HG02970 (cell line): ENCODE data around the gene SEC11A.
"Not testable (repeated sequence)": the region's sequence is repeated elsewhere in the genome, so short reads cannot be mapped to it uniquely, and the experiment has no call there.

Experiments used
- ATAC-seq: cut with Tn5 transposase; IDR thresholded peaks from one replicate; pipeline ENCODE4 v1.9.1; 2021; ENCODE audit warnings: mild to moderate bottlenecking, moderate library complexity, moderate number of reproducible peaks; ENCODE audit not compliant: unreplicated experiment, low FRiP score

SEC11A gene

GRCh38 chr15:84647726-84648125 lies 68.2 kb downstream of the SEC11A start:
- ATAC-seq: no peak

GRCh38 chr15:84645997-84646396 lies 69.9 kb downstream of the SEC11A start:
- no peak for ATAC-seq

- ATAC-seq: no peak
These were observed 70.4 kb downstream of the SEC11A start for GRCh38 chr15:84645496-84645895.

GRCh38 chr15:84643838-84644237 lies 72.1 kb downstream of the SEC11A start:
- no peak for ATAC-seq

GRCh38 chr15:84642640-84643039 lies 73.3 kb downstream of the SEC11A start:
- ATAC-seq: not testable (repeated sequence)

- not testable (repeated sequence) for ATAC-seq
These were observed 74.1 kb downstream of the SEC11A start for GRCh38 chr15:84641871-84642270.

GRCh38 chr15:84638103-84638502 lies 77.8 kb downstream of the SEC11A start:
- ATAC-seq: no peak

- ATAC-seq: no peak
These were observed 81.6 kb downstream of the SEC11A start for GRCh38 chr15:84634228-84634837.

GRCh38 chr15:84633311-84634227 lies 82.4 kb downstream of the SEC11A start:
- ATAC-seq: no peak

- no peak for ATAC-seq
These were observed 84.2 kb downstream of the SEC11A start for GRCh38 chr15:84631706-84632272.

GRCh38 chr15:84629033-84629432 lies 86.9 kb downstream of the SEC11A start:
- no peak for ATAC-seq

- no peak for ATAC-seq
These were observed 90.8 kb downstream of the SEC11A start for GRCh38 chr15:84625123-84625522.

GRCh38 chr15:84624359-84624758 lies 91.6 kb downstream of the SEC11A start:
- no peak for ATAC-seq

GRCh38 chr15:84621358-84621979 lies 94.5 kb downstream of the SEC11A start:
- ATAC-seq: no peak

GRCh38 chr15:84620626-84621025 lies 95.3 kb downstream of the SEC11A start:
- ATAC-seq: no peak
